NT2/D1 (cell line): Measurements from ENCODE around the gene PDIK1L.

Source experiments
- SUZ12 ChIP-seq: IDR thresholded peaks from 2 replicates; pipeline ENCODE4 v1.6.1; 2011; ENCODE audit not compliant: insufficient read length, insufficient read depth; ENCODE audit errors: extremely low read depth
- YY1 ChIP-seq: IDR thresholded peaks from 2 replicates; pipeline ENCODE4 v1.6.1; 2011; ENCODE audit not compliant: insufficient read length, insufficient read depth

DNA sequence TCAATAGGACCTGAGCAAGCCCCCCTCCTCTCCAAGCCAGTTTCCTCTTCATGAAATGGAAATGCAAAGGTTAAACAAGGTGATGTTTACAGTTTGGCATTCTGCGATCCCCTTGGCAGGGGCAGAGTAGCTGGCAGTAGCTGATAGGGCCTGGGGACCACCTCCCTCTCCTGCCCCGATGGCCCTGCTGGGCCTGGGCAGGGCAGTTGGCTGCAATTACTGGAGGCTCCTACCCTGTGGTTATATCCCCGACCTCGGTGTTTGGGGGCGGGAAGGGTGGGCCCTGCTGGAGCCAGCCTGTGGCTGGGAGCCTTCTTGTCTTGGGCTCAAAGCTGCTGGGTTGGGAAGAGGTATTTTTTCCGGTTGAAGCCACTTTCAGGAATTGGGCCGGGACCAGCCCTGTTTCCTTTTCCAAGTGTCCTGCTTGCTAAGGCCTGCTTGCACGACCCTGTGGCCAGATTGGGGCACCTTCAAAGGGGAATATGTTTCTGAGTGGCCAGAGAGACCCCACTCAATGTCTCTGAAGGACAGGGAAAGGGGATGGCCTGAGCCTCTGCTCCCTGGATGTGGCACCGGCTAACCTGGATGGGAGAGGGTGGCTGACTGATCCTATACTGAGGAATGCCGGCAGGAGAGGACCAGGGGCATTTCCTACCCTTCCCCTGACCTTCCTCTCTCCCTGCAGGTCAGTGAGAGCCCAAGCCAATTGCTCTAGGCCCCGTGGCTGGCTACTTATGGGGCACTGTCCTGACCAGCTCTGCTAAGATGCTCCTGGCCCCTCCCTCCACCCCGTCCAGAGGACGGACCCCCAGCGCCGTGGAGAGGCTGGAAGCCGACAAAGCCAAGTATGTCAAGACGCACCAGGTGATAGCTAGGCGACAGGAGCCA, 49.1 kb downstream of the PDIK1L start:
- TF ChIP-seq YY1 (no peak), SUZ12 (peak; percentile 13)
